Measurements from ENCODE around the gene LY86.

Gene LY86

GRCh38 chr6:6623553-6623952, 35.0 kb downstream of the LY86 start:
- DNase-seq (ENCODE audit: low read depth) = no peak

- no peak for DNase-seq (ENCODE audit: low read depth)
Observed at GRCh38 chr6:6624269-6624990, 35.9 kb downstream of the LY86 start.

GRCh38 chr6:6626187-6626586, 37.7 kb downstream of the LY86 start:
- DNase-seq (ENCODE audit: low read depth) = no peak

- no peak for DNase-seq (ENCODE audit: low read depth)
Observed at GRCh38 chr6:6629402-6629801, 40.9 kb downstream of the LY86 start.

- DNase-seq (ENCODE audit: low read depth) = no peak
Observed at GRCh38 chr6:6631053-6631452, 42.5 kb downstream of the LY86 start.

GRCh38 chr6:6631534-6632276, 43.2 kb downstream of the LY86 start:
- DNase-seq (ENCODE audit: low read depth) = no peak

GRCh38 chr6:6633898-6634734, 45.6 kb downstream of the LY86 start:
- DNase-seq (ENCODE audit: low read depth) = no peak

GRCh38 chr6:6634735-6635075, 46.2 kb downstream of the LY86 start:
- no peak for DNase-seq (ENCODE audit: low read depth)

GRCh38 chr6:6635291-6635690, 46.8 kb downstream of the LY86 start:
- DNase-seq (ENCODE audit: low read depth) = no peak

- no peak for DNase-seq (ENCODE audit: low read depth)
Observed at GRCh38 chr6:6635869-6636268, 47.3 kb downstream of the LY86 start.

- DNase-seq (ENCODE audit: low read depth) = no peak
Observed at GRCh38 chr6:6639572-6639971, 51.1 kb downstream of the LY86 start.

GRCh38 chr6:6640926-6641325, 52.4 kb downstream of the LY86 start:
- DNase-seq (ENCODE audit: low read depth) = no peak

GRCh38 chr6:6643398-6643797, 54.9 kb downstream of the LY86 start:
- no peak for DNase-seq (ENCODE audit: low read depth)

GRCh38 chr6:6645261-6645917, 56.9 kb downstream of the LY86 start:
- no peak for DNase-seq (ENCODE audit: low read depth)

GRCh38 chr6:6646384-6646783, 57.9 kb downstream of the LY86 start:
- no peak for DNase-seq (ENCODE audit: low read depth)

GRCh38 chr6:6646859-6647258, 58.3 kb downstream of the LY86 start:
- DNase-seq (ENCODE audit: low read depth) = no peak

GRCh38 chr6:6648692-6649343, 60.3 kb downstream of the LY86 start:
- no peak for DNase-seq (ENCODE audit: low read depth)

- DNase-seq (ENCODE audit: low read depth) = no peak
Observed at GRCh38 chr6:6649824-6650349, 61.4 kb downstream of the LY86 start.

GRCh38 chr6:6650839-6651238, 62.3 kb downstream of the LY86 start:
- no peak for DNase-seq (ENCODE audit: low read depth)

GRCh38 chr6:6651335-6651734, 62.8 kb downstream of the LY86 start:
- no peak for DNase-seq (ENCODE audit: low read depth)

GRCh38 chr6:6652932-6653331, 64.4 kb downstream of the LY86 start:
- DNase-seq (ENCODE audit: low read depth) = no peak

All from activated T-helper 1 cell treated with Interleukin-2 at 50 U/mL for 16 hours (primary cell).